OCI-LY7 (cell line): ENCODE measurements around the gene SLC30A3. TPM values are rescaled to one million over a fixed set of nuclear protein-coding genes. Genes with fewer than 3 reads are reported as not detected.
A peak's percentile ranks its signal among the peaks of the same experiment; 100 is the strongest.

Experiments
- BruUV-seq: library from RNA; stranded (reverse); fragments of 400-500 nt; replicated peaks from 2 replicates; lab custom pipeline; 2021; lab: Mats Ljungman, UMichigan
- CTCF ChIA-PET: fragments of 300-600 bp; sonication (Branson Sonifier 250); formaldehyde crosslinking; loops from one replicate; lab custom pipeline; 2022; ENCODE audit warnings: antibody characterized with exemption; ENCODE audit not compliant: unreplicated experiment; lab: Charles Lee
- POLR2A ChIA-PET: fragments of 300-600 bp; sonication (Branson Sonifier 250); formaldehyde crosslinking; loops from one replicate; lab custom pipeline; 2022; ENCODE audit warnings: antibody characterized with exemption; lab: Charles Lee
- DNase-seq: peaks from one replicate; pipeline ENCODE4 v3.0.0-alpha.2; 2015; ENCODE audit warnings: low spot score
- H2AFZ ChIP-seq: fragments of 200-600 bp; sonication (generic), shearing (Covaris generic); 2 replicates; pipeline ENCODE4 v1.6.1; 2014; ENCODE audit warnings: mild to moderate bottlenecking, antibody characterized with exemption, low read length, moderate library complexity
- H3K27ac ChIP-seq: fragments of 200-600 bp; sonication (generic); 2 replicates; pipeline ENCODE4 v1.5.1; 2014; ENCODE audit warnings: mixed run types, low read depth, mild to moderate bottlenecking, moderate library complexity, low read length, inconsistent platforms; ENCODE audit not compliant: poor library complexity, severe bottlenecking
- H3K36me3 ChIP-seq: fragments of 200-600 bp; sonication (generic); 2 replicates; pipeline ENCODE4 v1.6.1; 2014; ENCODE audit warnings: mild to moderate bottlenecking, antibody characterized with exemption, low read length, moderate library complexity, mixed read lengths; ENCODE audit not compliant: insufficient read depth
- H3K4me1 ChIP-seq: fragments of 200-600 bp; sonication (generic); 2 replicates; pipeline ENCODE4 v1.5.1; 2014; ENCODE audit warnings: mild to moderate bottlenecking, low read length; ENCODE audit not compliant: insufficient read depth, poor library complexity, severe bottlenecking
- H3K4me2 ChIP-seq: fragments of 200-600 bp; sonication (generic); 2 replicates; pipeline ENCODE4 v1.6.1; 2014; ENCODE audit warnings: mild to moderate bottlenecking, low read length
- H3K4me3 ChIP-seq: fragments of 200-600 bp; sonication (generic); 2 replicates; pipeline ENCODE4 v1.5.1; 2014; ENCODE audit warnings: mild to moderate bottlenecking, low read depth, low read length; ENCODE audit not compliant: poor library complexity, severe bottlenecking
- H3K79me2 ChIP-seq: fragments of 200-600 bp; sonication (generic); 2 replicates; pipeline ENCODE4 v1.6.1; 2016; ENCODE audit warnings: low read depth, mild to moderate bottlenecking, low read length, moderate library complexity, mixed read lengths; ENCODE audit not compliant: insufficient read depth
- H3K9me2 ChIP-seq: fragments of 200-600 bp; sonication (generic); 2 replicates; pipeline ENCODE4 v1.6.1; 2016; ENCODE audit warnings: mild to moderate bottlenecking, low read length, mixed read lengths; ENCODE audit not compliant: insufficient read depth
- H3K9me3 ChIP-seq: fragments of 200-600 bp; sonication (generic); 2 replicates; pipeline ENCODE4 v1.6.1; 2014; ENCODE audit warnings: mild to moderate bottlenecking, mixed run types, low read length, mixed read lengths
- H4K20me1 ChIP-seq: fragments of 200-600 bp; sonication (generic); 2 replicates; pipeline ENCODE4 v1.6.1; 2014; ENCODE audit warnings: mild to moderate bottlenecking, antibody characterized with exemption, low read length, moderate library complexity, mixed read lengths; ENCODE audit not compliant: insufficient read depth
- CTCF ChIP-seq: fragments of 200-600 bp; sonication (generic); conservative IDR thresholded peaks from 2 replicates; pipeline ENCODE4 v1.5.1; 2014; ENCODE audit warnings: mild to moderate bottlenecking, antibody characterized with exemption, low read length, moderate library complexity, mixed read lengths
- EZH2phosphoT487 ChIP-seq: fragments of 200-600 bp; sonication (generic); IDR thresholded peaks from 2 replicates; pipeline ENCODE4 v1.6.1; 2018; ENCODE audit warnings: low read depth, borderline replicate concordance, mild to moderate bottlenecking, mixed run types, antibody characterized with exemption, low read length, moderate library complexity, mixed read lengths
- intact Hi-C: fragments of 100-400 bp; cut with micrococcal nuclease; formaldehyde crosslinking; loops from one replicate; pipeline ENCODE4 v1.10.0; 2022; ENCODE audit not compliant: unreplicated experiment
- total RNA-seq, 2 experiments: library from RNA; depleted of rRNA in 1 of 2; stranded (reverse); fragments of >200 nt in 1 of 2; shearing (Covaris generic) in 1 of 2; gene quantifications; 2 replicates each; pipeline ENCODE4 v1.2.3, GENCODE V29; 2014 to 2022

SLC30A3 gene
- total RNA-seq, 2 experiments from 2014 or later, result 23.3 to 71.6 TPM

- H3K9me2 ChIP-seq, result no peaks in the 10 kb centered on the region
- peak overlapping the region; percentile 86 for H3K4me3 ChIP-seq
- intact Hi-C loops, result no loop called here
- peak overlapping the region; percentile 77 for H3K27ac ChIP-seq
- peaks cover 60% of the 10 kb centered on the region for H3K79me2 ChIP-seq
- peak overlapping the region; percentile 99 for H3K4me2 ChIP-seq
- BruUV-seq, result no TSS peak
- H3K36me3 ChIP-seq, result peaks cover 67% of the 10 kb centered on the region
- peaks cover 41% of the 10 kb centered on the region for H3K4me1 ChIP-seq
- ChIA-PET POLR2A (no interaction called here), CTCF (no interaction called here)
- no peaks in the 10 kb centered on the region for H3K9me3 ChIP-seq
- H4K20me1 ChIP-seq, result no peaks in the 10 kb centered on the region
- TF ChIP-seq CTCF (no peak), EZH2phosphoT487 (no peak)
- DNase-seq, result no peak
- H2AFZ ChIP-seq, result peak overlapping the region; percentile 3; the same call in 1 of the 2 replicates
Measured at GRCh38 chr2:27216416-27217137, 46.3 kb downstream of the SLC30A3 start.

- Histone ChIP-seq H3K9me3 (no peaks in the 10 kb centered on the region), H3K9me2 (no peaks in the 10 kb centered on the region), H3K4me3 (no peak overlapping the region), H3K36me3 (peaks cover 53% of the 10 kb centered on the region), H3K27ac (no peak overlapping the region), H3K4me2 (no peak overlapping the region), H3K79me2 (peaks cover 57% of the 10 kb centered on the region), H3K4me1 (peaks cover 52% of the 10 kb centered on the region), H4K20me1 (no peaks in the 10 kb centered on the region), H2AFZ (no peak overlapping the region)
- intact Hi-C loops, result loop anchor here (5.0 kb wide), 2 partner anchors 83 to 142 kb away; partner anchors contain the start of genes GTF3C2 and PREB
- ChIA-PET CTCF (no interaction called here), POLR2A (no interaction called here)
- no peak for TF ChIP-seq CTCF
- TF ChIP-seq EZH2phosphoT487, result no peak
- BruUV-seq, result no TSS peak
- DNase-seq, result no peak
Measured at GRCh38 chr2:27214941-27215340, 47.9 kb downstream of the SLC30A3 start.
